ENCODE results near the gene TNF.
A peak's percentile ranks its signal among the peaks of the same experiment; 100 is the strongest.

TNF gene

DNA sequence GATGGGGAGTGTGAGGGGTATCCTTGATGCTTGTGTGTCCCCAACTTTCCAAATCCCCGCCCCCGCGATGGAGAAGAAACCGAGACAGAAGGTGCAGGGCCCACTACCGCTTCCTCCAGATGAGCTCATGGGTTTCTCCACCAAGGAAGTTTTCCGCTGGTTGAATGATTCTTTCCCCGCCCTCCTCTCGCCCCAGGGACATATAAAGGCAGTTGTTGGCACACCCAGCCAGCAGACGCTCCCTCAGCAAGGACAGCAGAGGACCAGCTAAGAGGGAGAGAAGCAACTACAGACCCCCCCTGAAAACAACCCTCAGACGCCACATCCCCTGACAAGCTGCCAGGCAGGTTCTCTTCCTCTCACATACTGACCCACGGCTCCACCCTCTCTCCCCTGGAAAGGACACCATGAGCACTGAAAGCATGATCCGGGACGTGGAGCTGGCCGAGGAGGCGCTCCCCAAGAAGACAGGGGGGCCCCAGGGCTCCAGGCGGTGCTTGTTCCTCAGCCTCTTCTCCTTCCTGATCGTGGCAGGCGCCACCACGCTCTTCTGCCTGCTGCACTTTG, at the start of gene TNF:
TSS of gene TNF (plus strand) at position 231 of the 567 bp plus-strand sequence. CDS start at position 408, 177 bp downstream.
- no peak for DNase-seq

GRCh38 chr6:31525932-31526591, 49.3 kb upstream of the TNF start:
- DNase-seq: no peak

DNA sequence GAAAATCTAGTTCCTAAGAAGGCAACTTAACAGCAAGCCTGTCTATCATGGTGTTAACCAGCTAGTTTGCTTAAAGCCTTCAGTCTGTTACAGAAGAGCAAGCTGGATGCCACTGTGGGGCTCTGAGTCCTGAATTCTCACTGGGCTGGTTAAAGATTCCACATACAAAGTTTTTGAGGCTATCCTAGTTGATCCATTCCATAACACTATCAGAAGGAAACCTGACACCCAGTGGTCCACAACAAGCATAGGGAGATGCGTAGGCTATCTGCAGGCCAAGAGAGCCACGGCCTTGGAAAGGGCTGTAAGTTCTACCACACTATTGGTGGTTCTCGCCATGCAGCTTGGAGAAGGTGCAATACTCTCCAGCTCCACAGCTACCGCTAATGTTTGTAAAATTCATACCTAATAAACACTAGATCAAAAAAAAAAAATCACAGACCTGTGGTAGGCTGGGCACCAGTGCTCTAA, 47.0 kb upstream of the TNF start:
- DNase-seq: no peak

GRCh38 chr6:31528821-31529328, 46.5 kb upstream of the TNF start, which contains the start of gene MCCD1:
Gene MCCD1, plus strand, starts transcription at chr6:31528962. Its CDS starts 53 bp downstream, at chr6:31529015.
- no peak for DNase-seq

GRCh38 chr6:31529329-31530150, 45.8 kb upstream of the TNF start:
- no peak for DNase-seq

DNA sequence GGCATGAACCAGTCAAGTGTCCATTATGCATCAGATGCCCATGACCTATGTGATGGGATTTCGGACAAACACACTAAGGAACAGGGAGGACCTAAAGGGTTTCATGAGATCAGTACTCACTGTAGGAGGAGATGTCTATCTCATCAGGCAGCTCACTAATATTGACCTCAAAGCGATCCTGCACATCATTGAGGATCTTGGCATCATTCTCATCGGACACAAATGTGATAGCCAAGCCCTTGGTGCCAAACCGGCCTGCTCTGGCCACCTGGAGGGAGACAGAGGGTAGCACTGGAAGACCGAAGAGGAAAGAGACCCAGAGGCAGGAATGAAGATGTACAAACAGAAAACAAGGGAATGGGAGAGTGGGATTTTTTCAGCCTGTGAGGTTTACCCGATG, 44.7 kb upstream of the TNF start:
- DNase-seq: no peak

DNA sequence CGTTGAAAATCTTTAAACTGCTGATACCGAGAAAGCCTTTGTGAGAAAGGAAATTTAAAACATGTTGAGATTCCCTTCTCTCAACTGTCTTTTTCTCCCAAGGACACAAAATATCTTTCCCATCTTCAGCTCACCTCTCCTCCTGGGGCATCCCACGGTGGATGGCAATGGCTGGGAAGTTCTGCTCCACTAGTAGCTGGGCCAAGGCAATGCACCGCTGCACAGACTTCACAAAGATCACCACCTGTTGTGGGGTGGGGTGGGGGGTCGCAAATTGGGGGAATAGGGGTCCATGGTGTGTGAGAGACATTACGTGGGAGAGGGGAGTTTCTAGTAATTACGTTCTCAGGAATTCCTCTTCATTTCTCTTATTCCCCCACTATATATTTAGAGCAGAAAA, 44.2 kb upstream of the TNF start:
- no peak for DNase-seq

DNA sequence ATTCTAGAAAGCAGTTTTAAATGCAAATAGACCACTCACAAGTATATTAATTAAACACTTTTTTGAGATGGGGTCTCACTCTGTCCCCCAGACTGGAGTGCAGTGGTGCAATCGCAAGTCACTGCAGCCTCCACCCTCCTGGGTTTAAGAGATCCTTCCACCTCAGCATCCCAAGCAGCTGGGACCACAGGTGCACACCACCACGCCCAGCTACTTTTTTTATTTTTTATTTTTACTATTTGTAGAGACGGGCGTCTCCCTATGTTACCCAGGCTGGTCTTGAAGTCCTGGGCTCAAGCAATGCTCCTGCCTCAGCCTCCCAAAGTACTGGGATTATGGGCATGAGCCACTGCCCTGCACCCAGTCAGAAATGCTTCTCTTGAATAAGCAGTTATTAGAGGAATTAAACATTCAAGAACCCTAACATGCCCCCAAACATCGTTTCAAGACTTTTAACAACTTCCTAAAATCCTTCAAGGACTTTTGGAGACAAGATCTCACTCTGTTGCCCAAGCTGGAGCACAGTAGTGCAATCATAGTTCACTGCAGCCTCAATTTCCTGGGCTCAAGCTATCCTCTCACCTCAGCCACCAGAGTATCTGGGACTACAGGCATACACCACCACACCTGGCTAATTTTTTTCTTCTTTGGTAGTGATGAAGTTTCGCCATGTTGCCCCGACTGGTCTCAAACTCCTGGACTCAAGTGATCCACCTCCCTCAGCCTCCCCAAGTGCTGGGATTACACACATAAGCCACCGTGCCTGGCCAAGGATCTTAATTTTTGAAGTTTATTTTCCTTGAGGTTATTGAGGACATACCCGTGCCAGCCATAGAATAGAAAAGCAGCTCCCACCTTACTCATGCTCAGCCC, 43.4 kb upstream of the TNF start:
- DNase-seq: no peak

- no peak for DNase-seq
These were observed 42.5 kb upstream of the TNF start for GRCh38 chr6:31532644-31533454.

DNA sequence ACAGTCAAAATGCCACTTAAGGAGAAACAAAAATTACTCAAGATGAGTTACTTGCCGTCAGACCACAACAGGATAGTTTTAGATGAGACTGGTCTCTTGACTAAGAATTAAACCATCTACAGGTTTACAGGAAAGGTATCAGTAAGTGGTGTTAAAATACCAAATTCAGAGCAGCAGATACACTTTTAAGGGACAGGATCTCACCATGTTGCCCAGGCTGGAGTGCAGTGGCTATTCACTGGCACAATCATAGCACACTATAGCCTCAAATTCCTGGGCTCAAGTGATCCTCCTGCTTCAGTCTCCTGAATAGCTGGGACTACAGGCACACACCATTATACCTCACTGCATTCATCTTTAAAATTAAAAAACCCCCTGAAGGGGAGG, 41.9 kb upstream of the TNF start:
- no peak for DNase-seq

GRCh38 chr6:31534011-31534410, 41.4 kb upstream of the TNF start:
- no peak for DNase-seq

- no peak for DNase-seq
These were observed 40.8 kb upstream of the TNF start for GRCh38 chr6:31534521-31535040.

DNA sequence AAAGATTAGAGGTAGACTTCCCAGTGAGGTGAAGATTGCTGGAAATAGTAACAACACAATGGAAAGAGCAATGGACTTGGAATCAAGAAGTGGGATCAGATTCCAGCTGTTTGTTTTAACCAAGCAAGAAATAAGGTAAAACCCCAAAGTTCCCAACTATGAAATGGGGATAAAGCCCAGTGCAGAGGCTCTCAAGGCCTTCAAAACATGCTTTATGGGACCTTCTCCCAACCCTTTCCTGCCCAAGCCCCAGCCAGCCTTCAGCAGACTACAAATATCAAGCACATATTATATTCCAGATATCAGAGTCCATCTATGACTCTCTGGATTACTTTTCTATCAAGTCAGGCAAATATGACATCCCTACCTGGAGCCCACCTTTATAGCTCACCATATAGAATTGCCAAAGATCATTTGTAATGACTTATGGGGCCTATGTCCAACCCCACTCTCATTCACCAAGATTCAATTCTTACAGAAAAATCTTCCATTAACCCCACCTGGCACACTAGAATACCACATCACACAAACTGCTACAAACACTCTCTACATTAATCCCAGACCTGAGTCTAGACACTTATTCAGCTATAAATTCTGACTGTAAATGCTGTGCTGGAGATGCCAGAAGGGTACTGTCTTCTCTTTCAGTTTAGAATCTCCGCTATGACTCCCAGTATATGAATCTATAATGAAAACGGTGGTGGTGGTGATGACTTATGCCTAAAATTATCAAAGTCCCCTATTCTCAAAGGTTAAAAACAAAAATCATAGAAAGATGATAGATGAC, 39.6 kb upstream of the TNF start:
- no peak for DNase-seq

- no peak for DNase-seq
These were observed 36.5 kb upstream of the TNF start for GRCh38 chr6:31538805-31539400.

GRCh38 chr6:31540640-31541039, 34.7 kb upstream of the TNF start:
- DNase-seq: no peak

DNA sequence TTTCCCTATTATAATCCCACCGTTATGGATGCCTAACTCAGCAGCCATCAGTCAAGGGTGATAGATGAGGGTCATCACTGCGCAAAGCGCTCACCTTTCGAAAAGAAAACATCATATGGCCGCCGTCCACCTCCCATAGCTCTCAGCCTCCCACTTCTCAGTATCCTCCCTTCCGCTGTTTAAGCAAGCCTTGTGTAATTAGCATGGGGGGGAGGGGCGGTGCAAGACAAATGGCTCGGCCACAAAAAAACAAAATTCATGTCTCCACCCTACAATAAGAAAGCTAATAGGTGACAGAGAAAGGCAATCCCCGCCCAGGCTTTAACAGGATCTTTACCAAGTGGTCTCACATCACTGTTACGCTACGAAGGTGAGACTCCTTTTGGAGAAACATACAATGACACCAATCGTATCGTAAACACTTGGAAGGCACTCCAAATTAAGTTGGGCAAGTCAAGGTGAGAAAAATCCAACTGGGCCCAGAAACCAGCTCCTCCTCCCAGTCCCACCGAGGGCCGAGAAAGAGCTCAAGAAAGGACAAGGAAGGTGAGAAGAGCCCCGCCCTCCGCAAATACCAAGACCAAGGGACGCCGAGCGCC, 34.2 kb upstream of the TNF start:
- peak; percentile 51 for DNase-seq

GRCh38 chr6:31541658-31542521, 33.5 kb upstream of the TNF start, which contains the start of gene DDX39B:
Gene DDX39B, minus strand, starts transcription at chr6:31542003. Its CDS starts 1,471 bp downstream, at chr6:31540532.
- DNase-seq: peak; percentile 97

GRCh38 chr6:31543639-31544038, 31.7 kb upstream of the TNF start:
- DNase-seq: no peak

- no peak for DNase-seq
These were observed 30.7 kb upstream of the TNF start for GRCh38 chr6:31544676-31545075.

Measured in midbrain (tissue), 1 donor.